ENCODE measurements around the gene SEZ6L2. TPM values are rescaled to one million over a fixed set of nuclear protein-coding genes. Genes with fewer than 3 reads are reported as not detected.
"Not testable (repeated sequence)": the region's sequence is repeated elsewhere in the genome, so short reads cannot be mapped to it uniquely, and the experiment has no call there.

The SEZ6L2 gene
- polyA plus RNA-seq: not detected

- Mint-ChIP-seq H3K36me3 (no peaks in the 10 kb centered on the region), H3K9me3 (no peaks in the 10 kb centered on the region), H3K4me3 (peak within 1 kb of the TSS; percentile 49 to 65 (median 60)), H3K27me3 (ENCODE audit: low read depth in 3 of 3) (peaks cover 5 to 30% (median 14%) of the 10 kb centered on the region in 3 donors), H3K27ac (no peak within 1 kb of the TSS), H3K4me1 (peaks cover 0 to 14% of the 10 kb centered on the region in 2 donors)
- DNase-seq: no peak
These were observed at the start of gene SEZ6L2 for GRCh38 chr16:29899516-29900101. Gene SEZ6L2, minus strand, starts transcription at chr16:29899550. Its CDS starts 531 bp downstream, at chr16:29899019.

- H3K9me3 Mint-ChIP-seq: peaks cover 0 to 4% (median under 1%) of the 10 kb centered on the region in 6 donors
- H3K4me1 Mint-ChIP-seq: no peaks in the 10 kb centered on the region
- H3K4me3 Mint-ChIP-seq: no peak overlapping the region
- H3K27ac Mint-ChIP-seq: no peak overlapping the region
- H3K36me3 Mint-ChIP-seq: no peaks in the 10 kb centered on the region
- peaks cover 0 to 4% (median 3%) of the 10 kb centered on the region in 3 donors for H3K27me3 Mint-ChIP-seq (ENCODE audit: low read depth in 3 of 3)
- no peak for DNase-seq
These were observed 48.5 kb upstream of the SEZ6L2 start for GRCh38 chr16:29947897-29948296.

- peaks cover 3 to 10% (median 5%) of the 10 kb centered on the region in 3 donors for H3K27me3 Mint-ChIP-seq (ENCODE audit: low read depth in 3 of 3)
- H3K4me3 Mint-ChIP-seq: no peak overlapping the region
- no peak overlapping the region for H3K27ac Mint-ChIP-seq
These were observed 44.8 kb upstream of the SEZ6L2 start for GRCh38 chr16:29943846-29944799.

GRCh38 chr16:29940656-29941055, 41.3 kb upstream of the SEZ6L2 start:
- H3K9me3 Mint-ChIP-seq: no peaks in the 10 kb centered on the region
- no peak overlapping the region for H3K4me3 Mint-ChIP-seq
- peaks cover 6 to 13% (median 7%) of the 10 kb centered on the region in 3 donors for H3K27me3 Mint-ChIP-seq (ENCODE audit: low read depth in 3 of 3)
- H3K36me3 Mint-ChIP-seq: no peaks in the 10 kb centered on the region
- no peak overlapping the region for H3K27ac Mint-ChIP-seq
- H3K4me1 Mint-ChIP-seq: no peaks in the 10 kb centered on the region
- DNase-seq: no peak

More at GRCh38 chr16:29943846-29944799, 44.8 kb upstream of the SEZ6L2 start:
- no peak for DNase-seq
- Mint-ChIP-seq H3K36me3 (no peaks in the 10 kb centered on the region), H3K4me1 (no peaks in the 10 kb centered on the region), H3K9me3 (no peaks in the 10 kb centered on the region)

GRCh38 chr16:29931750-29932149, 32.4 kb upstream of the SEZ6L2 start:
- DNase-seq; H3K4me3 Mint-ChIP-seq; H3K9me3 Mint-ChIP-seq; H3K36me3 Mint-ChIP-seq; H3K27me3 Mint-ChIP-seq (ENCODE audit: low read depth in 3 of 3); H3K27ac Mint-ChIP-seq; H3K4me1 Mint-ChIP-seq: not testable (repeated sequence)

GRCh38 chr16:29927070-29927905, 27.9 kb upstream of the SEZ6L2 start:
- Mint-ChIP-seq H3K4me1 (peaks cover 31 to 42% of the 10 kb centered on the region in 2 donors), H3K27me3 (ENCODE audit: low read depth in 3 of 3) (peaks cover 7 to 11% (median 7%) of the 10 kb centered on the region in 3 donors), H3K4me3 (peak overlapping the region; percentile 94 to 96 (median 95)), H3K9me3 (no peaks in the 10 kb centered on the region), H3K36me3 (peaks cover 0 to 4% (median 0%) of the 10 kb centered on the region in 3 donors), H3K27ac (peak overlapping the region; percentile 84 to 98 (median 96))
- no peak for DNase-seq

GRCh38 chr16:29926711-29927052, 27.3 kb upstream of the SEZ6L2 start:
- H3K4me1 Mint-ChIP-seq: peaks cover 31 to 42% of the 10 kb centered on the region in 2 donors
- H3K27ac Mint-ChIP-seq: peak overlapping the region; percentile 84 to 98 (median 96)

GRCh38 chr16:29925781-29926710, 26.7 kb upstream of the SEZ6L2 start, which contains the start of gene KCTD13:
Gene KCTD13, minus strand, starts transcription at chr16:29926226. Its CDS starts 193 bp downstream, at chr16:29926033.
- Mint-ChIP-seq H3K36me3 (peaks cover 0 to 9% (median 2%) of the 10 kb centered on the region in 3 donors), H3K27me3 (ENCODE audit: low read depth in 3 of 3) (peaks cover 5 to 11% (median 7%) of the 10 kb centered on the region in 3 donors), H3K4me1 (peaks cover 32 to 46% of the 10 kb centered on the region in 2 donors), H3K4me3 (peak within 1 kb of the TSS; percentile 94 to 96 (median 95)), H3K9me3 (no peaks in the 10 kb centered on the region), H3K27ac (peak within 1 kb of the TSS; percentile 84 to 98 (median 96))
- peak; percentile 93 to 95 (median 95) for DNase-seq

More at GRCh38 chr16:29926711-29927052, 27.3 kb upstream of the SEZ6L2 start:
- no peak for DNase-seq
- no peaks in the 10 kb centered on the region for H3K9me3 Mint-ChIP-seq
- peak overlapping the region; percentile 94 to 96 (median 95) for H3K4me3 Mint-ChIP-seq
- H3K27me3 Mint-ChIP-seq (ENCODE audit: low read depth in 3 of 3): peaks cover 5 to 11% (median 7%) of the 10 kb centered on the region in 3 donors
- H3K36me3 Mint-ChIP-seq: peaks cover 0 to 4% (median 0%) of the 10 kb centered on the region in 3 donors

- H3K4me3 Mint-ChIP-seq: peak overlapping the region; percentile 87 to 96 (median 94)
- peaks cover 5 to 11% (median 7%) of the 10 kb centered on the region in 3 donors for H3K27me3 Mint-ChIP-seq (ENCODE audit: low read depth in 3 of 3)
- no peaks in the 10 kb centered on the region for H3K9me3 Mint-ChIP-seq
- H3K27ac Mint-ChIP-seq: peak overlapping the region; percentile 60 to 89 (median 76)
- peaks cover 36 to 52% of the 10 kb centered on the region in 2 donors for H3K4me1 Mint-ChIP-seq
- peaks cover 0 to 14% (median 10%) of the 10 kb centered on the region in 3 donors for H3K36me3 Mint-ChIP-seq
- no peak for DNase-seq
These were observed 25.9 kb upstream of the SEZ6L2 start for GRCh38 chr16:29925105-29925756.

- peaks cover 36 to 52% of the 10 kb centered on the region in 2 donors for H3K4me1 Mint-ChIP-seq
- H3K36me3 Mint-ChIP-seq: peaks cover 0 to 18% (median 11%) of the 10 kb centered on the region in 3 donors
- H3K9me3 Mint-ChIP-seq: no peaks in the 10 kb centered on the region
- peak overlapping the region in 1 of 6 donors; percentile 43 for H3K27ac Mint-ChIP-seq
- DNase-seq: no peak
- no peak overlapping the region for H3K4me3 Mint-ChIP-seq
- H3K27me3 Mint-ChIP-seq (ENCODE audit: low read depth in 3 of 3): peaks cover 5 to 11% (median 7%) of the 10 kb centered on the region in 3 donors
These were observed 23.7 kb upstream of the SEZ6L2 start for GRCh38 chr16:29922986-29923501.

GRCh38 chr16:29922326-29922725, 23.0 kb upstream of the SEZ6L2 start:
- H3K4me3 Mint-ChIP-seq: no peak overlapping the region
- peaks cover 0 to 22% (median 11%) of the 10 kb centered on the region in 3 donors for H3K36me3 Mint-ChIP-seq
- H3K4me1 Mint-ChIP-seq: peaks cover 34 to 48% of the 10 kb centered on the region in 2 donors
- peaks cover 5 to 11% (median 7%) of the 10 kb centered on the region in 3 donors for H3K27me3 Mint-ChIP-seq (ENCODE audit: low read depth in 3 of 3)
- DNase-seq: no peak
- H3K9me3 Mint-ChIP-seq: no peaks in the 10 kb centered on the region
- no peak overlapping the region for H3K27ac Mint-ChIP-seq

GRCh38 chr16:29921034-29921385, 21.7 kb upstream of the SEZ6L2 start:
- H3K4me1 Mint-ChIP-seq: peaks cover 22 to 35% of the 10 kb centered on the region in 2 donors
- DNase-seq: no peak
- no peak overlapping the region for H3K4me3 Mint-ChIP-seq
- H3K9me3 Mint-ChIP-seq: no peaks in the 10 kb centered on the region
- H3K27ac Mint-ChIP-seq: peak overlapping the region in 2 of 6 donors; percentile 6 to 46
- H3K36me3 Mint-ChIP-seq: peaks cover 0 to 27% (median 11%) of the 10 kb centered on the region in 3 donors
- H3K27me3 Mint-ChIP-seq (ENCODE audit: low read depth in 3 of 3): peaks cover 0 to 3% (median 2%) of the 10 kb centered on the region in 3 donors
